ENCODE results near the gene ZBTB7C. TPM values are rescaled to one million over a fixed set of nuclear protein-coding genes. Genes with fewer than 3 reads are reported as not detected.

Gene ZBTB7C
- total and polyA plus RNA-seq, 9 of the 15 experiments (the other 6 are each of a cell fraction or from before 2014, with no cell fraction given): not detected

- no peak overlapping the region for H2AFZ ChIP-seq (ENCODE audit: low read depth, low read length)
- H3K4me1 ChIP-seq (replicated peaks in 1 of 2; ENCODE audit: control insufficient read depth in 2 of 2, insufficient read depth in 2 of 2, low read length in 2 of 2): peaks cover 6 to 8% of the 10 kb centered on the region in 2 experiments
- H3K79me2 ChIP-seq (ENCODE audit: control insufficient read depth, insufficient read depth, low read length): no peaks in the 10 kb centered on the region
- H3K27ac ChIP-seq (ENCODE audit: extremely low read depth, low read depth, low read length): no peak overlapping the region
- ChIA-PET CTCF (ENCODE audit: low intra/inter-chr PET ratio) (no interaction called here), POLR2A (no interaction called here)
- no TSS peak for BruUV-seq (replicated peaks)
- WGBS (ENCODE audit: insufficient coverage, low coverage, missing lambda C conversion rate): 41% methylated on average over 5 of the region's 5 CpGs
- H3K9me3 ChIP-seq (replicated peaks; ENCODE audit: control insufficient read depth, insufficient read depth, low read depth, low read length): no peaks in the 10 kb centered on the region
- DNase-seq (ENCODE audit: extremely low read depth in 1 of 4, low spot score in 3 of 4): no peak
- no peak overlapping the region for H3K4me3 ChIP-seq
- TF ChIP-seq ZBTB12 (CRISPR knock-in tag; IDR thresholded peaks at IDR 0.05): no peak
- no peak for TF ChIP-seq SREBF1 (IDR thresholded peaks at IDR 0.05; ENCODE audit: borderline replicate concordance, low read depth, low read length)
- TF ChIP-seq, protein P1, sequence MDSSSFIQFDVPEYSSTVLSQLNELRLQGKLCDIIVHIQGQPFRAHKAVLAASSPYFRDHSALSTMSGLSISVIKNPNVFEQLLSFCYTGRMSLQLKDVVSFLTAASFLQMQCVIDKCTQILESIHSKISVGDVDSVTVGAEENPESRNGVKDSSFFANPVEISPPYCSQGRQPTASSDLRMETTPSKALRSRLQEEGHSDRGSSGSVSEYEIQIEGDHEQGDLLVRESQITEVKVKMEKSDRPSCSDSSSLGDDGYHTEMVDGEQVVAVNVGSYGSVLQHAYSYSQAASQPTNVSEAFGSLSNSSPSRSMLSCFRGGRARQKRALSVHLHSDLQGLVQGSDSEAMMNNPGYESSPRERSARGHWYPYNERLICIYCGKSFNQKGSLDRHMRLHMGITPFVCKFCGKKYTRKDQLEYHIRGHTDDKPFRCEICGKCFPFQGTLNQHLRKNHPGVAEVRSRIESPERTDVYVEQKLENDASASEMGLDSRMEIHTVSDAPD (CRISPR knock-in tag; IDR thresholded peaks at IDR 0.05): no peak
- no peak for TF ChIP-seq ARNT (IDR thresholded peaks at IDR 0.05)
- TF ChIP-seq HNRNPK (IDR thresholded peaks at IDR 0.05; ENCODE audit: low read depth, low read length, poor library complexity, severe bottlenecking): no peak
- TF ChIP-seq, protein P2, sequence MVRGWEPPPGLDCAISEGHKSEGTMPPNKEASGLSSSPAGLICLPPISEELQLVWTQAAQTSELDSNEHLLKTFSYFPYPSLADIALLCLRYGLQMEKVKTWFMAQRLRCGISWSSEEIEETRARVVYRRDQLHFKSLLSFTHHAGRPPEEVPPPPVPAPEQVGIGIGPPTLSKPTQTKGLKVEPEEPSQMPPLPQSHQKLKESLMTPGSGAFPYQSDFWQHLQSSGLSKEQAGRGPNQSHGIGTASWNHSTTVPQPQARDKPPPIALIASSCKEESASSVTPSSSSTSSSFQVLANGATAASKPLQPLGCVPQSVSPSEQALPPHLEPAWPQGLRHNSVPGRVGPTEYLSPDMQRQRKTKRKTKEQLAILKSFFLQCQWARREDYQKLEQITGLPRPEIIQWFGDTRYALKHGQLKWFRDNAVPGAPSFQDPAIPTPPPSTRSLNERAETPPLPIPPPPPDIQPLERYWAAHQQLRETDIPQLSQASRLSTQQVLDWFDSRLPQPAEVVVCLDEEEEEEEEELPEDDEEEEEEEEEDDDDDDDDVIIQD (CRISPR knock-in tag; IDR thresholded peaks at IDR 0.05): no peak
- TF ChIP-seq PREB (CRISPR knock-in tag; IDR thresholded peaks at IDR 0.05): no peak
- H3K4me2 ChIP-seq (ENCODE audit: insufficient read depth, low read length): no peak overlapping the region
- FAIRE-seq: no peak
- no peaks in the 10 kb centered on the region for H3K27me3 ChIP-seq (ENCODE audit: control insufficient read depth in 2 of 2, insufficient read depth in 2 of 2, low read length in 2 of 2)
- H3K9ac ChIP-seq (ENCODE audit: insufficient read depth in 1 of 2, low read depth in 2 of 2, low read length in 2 of 2): peak overlapping the region in 1 of 2 experiments; percentile 52; a peak in 1 of 4 replicates
- no peaks in the 10 kb centered on the region for H4K20me1 ChIP-seq (replicated peaks; ENCODE audit: control insufficient read depth, insufficient read depth, low read length)
- H3K36me3 ChIP-seq (ENCODE audit: control insufficient read depth, insufficient read depth, low read length): no peaks in the 10 kb centered on the region
- H3K9me1 ChIP-seq (ENCODE audit: control insufficient read depth, insufficient read depth, low read length): no peaks in the 10 kb centered on the region
- intact Hi-C loops (cut with micrococcal nuclease): no loop called here
- in situ Hi-C loops (cut with MboI): no loop called here
- ATAC-seq: no peak
These were observed 406.2 kb downstream of the ZBTB7C start for GRCh38 chr18:48002933-48003365.

Measured in K562 (cell line).